ENCODE data around the gene PSRC1. TPM values are rescaled to one million over a fixed set of nuclear protein-coding genes. Genes with fewer than 3 reads are reported as not detected.
A peak's percentile ranks its signal among the peaks of the same experiment; 100 is the strongest.

PSRC1 gene
- total RNA-seq, 2 donors from 2014 or later, result 6.5 to 36.0 TPM

GRCh38 chr1:109241841-109242345, 41.1 kb downstream of the PSRC1 start:
- Histone ChIP-seq H3K9me3 (no peaks in the 10 kb centered on the region), H3K27ac (no peak overlapping the region), H3K4me3 (no peak overlapping the region), H3K9ac (ENCODE audit: low read depth in 2 of 2, low read length in 2 of 2) (no peak overlapping the region), H3K27me3 (no peaks in the 10 kb centered on the region), H3K36me3 (no peaks in the 10 kb centered on the region), H3K4me1 (no peaks in the 10 kb centered on the region)
- intact Hi-C loops (cut with DNase I), result no loop called here
- TF ChIP-seq CTCF (IDR thresholded peaks at IDR 0.05), result no peak
- DNase-seq, result no peak

GRCh38 chr1:109241344-109241743, 41.6 kb downstream of the PSRC1 start:
- TF ChIP-seq CTCF (IDR thresholded peaks at IDR 0.05), result no peak
- Histone ChIP-seq H3K9me3 (no peaks in the 10 kb centered on the region), H3K27ac (no peak overlapping the region), H3K4me1 (no peaks in the 10 kb centered on the region), H3K4me3 (no peak overlapping the region), H3K36me3 (peaks cover 5% of the 10 kb centered on the region), H3K27me3 (no peaks in the 10 kb centered on the region), H3K9ac (ENCODE audit: low read depth in 2 of 2, low read length in 2 of 2) (no peak overlapping the region)
- no peak for DNase-seq
- intact Hi-C loops (cut with DNase I), result no loop called here

GRCh38 chr1:109240158-109241152, 42.5 kb downstream of the PSRC1 start:
- Histone ChIP-seq H3K27ac (no peak overlapping the region), H3K4me1 (no peaks in the 10 kb centered on the region), H3K27me3 (no peaks in the 10 kb centered on the region), H3K9ac (ENCODE audit: low read depth in 2 of 2, low read length in 2 of 2) (no peak overlapping the region), H3K9me3 (no peaks in the 10 kb centered on the region), H3K36me3 (peaks cover 14% of the 10 kb centered on the region), H3K4me3 (no peak overlapping the region)
- intact Hi-C loops (cut with DNase I), result no loop called here
- TF ChIP-seq CTCF (IDR thresholded peaks at IDR 0.05), result no peak
- DNase-seq, result peak; percentile 50

- peak; percentile 42 for TF ChIP-seq CTCF (IDR thresholded peaks at IDR 0.05)
- Histone ChIP-seq H3K4me3 (no peak overlapping the region), H3K4me1 (no peaks in the 10 kb centered on the region), H3K9me3 (no peaks in the 10 kb centered on the region), H3K9ac (ENCODE audit: low read depth in 2 of 2, low read length in 2 of 2) (no peak overlapping the region), H3K36me3 (peaks cover 19% of the 10 kb centered on the region), H3K27me3 (no peaks in the 10 kb centered on the region), H3K27ac (no peak overlapping the region)
- intact Hi-C loops (cut with DNase I), result no loop called here
- no peak for DNase-seq
Measured at GRCh38 chr1:109239409-109240068, 43.4 kb downstream of the PSRC1 start.

- H3K36me3 ChIP-seq, result peaks cover 19% of the 10 kb centered on the region
- no peak overlapping the region for H3K27ac ChIP-seq
- DNase-seq, result no peak
Measured at GRCh38 chr1:109239047-109239408, 43.9 kb downstream of the PSRC1 start.

More at GRCh38 chr1:109239047-109239408, 43.9 kb downstream of the PSRC1 start:
- H3K4me1 ChIP-seq, result no peaks in the 10 kb centered on the region
- no peak for TF ChIP-seq CTCF (IDR thresholded peaks at IDR 0.05)
- no peaks in the 10 kb centered on the region for H3K27me3 ChIP-seq
- intact Hi-C loops (cut with DNase I), result no loop called here
- H3K9ac ChIP-seq (ENCODE audit: low read depth in 2 of 2, low read length in 2 of 2), result no peak overlapping the region
- no peaks in the 10 kb centered on the region for H3K9me3 ChIP-seq
- no peak overlapping the region for H3K4me3 ChIP-seq

Measured in colonic mucosa (tissue), 4 donors.